Kidney (tissue), 14 donors: Measurements from ENCODE around the gene SPP1. TPM values are rescaled to one million over a fixed set of nuclear protein-coding genes. Genes with fewer than 3 reads are reported as not detected.
"Not testable (repeated sequence)": the region's sequence is repeated elsewhere in the genome, so short reads cannot be mapped to it uniquely, and the experiment has no call there.

ENCODE experiments used
- DNase-seq, 5 donors: peaks; one replicate each; pipeline ENCODE4 v3.0.0-alpha.2; 2013 to 2020
- FAIRE-seq: peaks from 2 replicates; lab custom pipeline; 2012; peaks lifted over from hg19 to GRCh38; lab: Jason Lieb, UNC
- H3K27ac ChIP-seq, 2 donors: one replicate each; pipeline ENCODE4 v1.7.0; 2013; ENCODE audit warnings: low read depth in 2 of 2, low read length in 2 of 2, inconsistent platforms in 1 of 2
- H3K27me3 ChIP-seq: one replicate; pipeline ENCODE4 v1.7.1; 2013; ENCODE audit warnings: low read length, inconsistent platforms; ENCODE audit not compliant: control insufficient read depth, insufficient read depth
- H3K36me3 ChIP-seq, 3 donors: one replicate each; pipeline versions ENCODE4 v1.7.0 to v1.7.1; 2013; ENCODE audit warnings: low read length in 3 of 3, control low read depth in 1 of 3, inconsistent platforms in 1 of 3; ENCODE audit not compliant: insufficient read depth in 3 of 3, control insufficient read depth in 2 of 3
- H3K4me1 ChIP-seq, 3 donors: one replicate each; pipeline versions ENCODE4 v1.7.0 to v1.7.1; 2013; ENCODE audit warnings: low read length in 3 of 3, inconsistent platforms in 1 of 3, low read depth in 1 of 3; ENCODE audit not compliant: control insufficient read depth in 2 of 3, insufficient read depth in 2 of 3
- H3K4me3 ChIP-seq, 3 donors: one replicate each; pipeline versions ENCODE4 v1.7.0 to v1.8.1; 2013; ENCODE audit warnings: low read length in 3 of 3, control low read depth in 1 of 3, inconsistent platforms in 1 of 3
- H3K9ac ChIP-seq, 3 donors: one replicate each; pipeline versions ENCODE4 v1.7.0 to v1.7.1; 2013; ENCODE audit warnings: low read length in 3 of 3, control low read depth in 1 of 3, inconsistent platforms in 1 of 3
- H3K9me3 ChIP-seq, 3 donors: one replicate each; pipeline versions ENCODE4 v1.7.0 to v1.7.1; 2013; ENCODE audit warnings: low read length in 3 of 3, control low read depth in 1 of 3, inconsistent platforms in 1 of 3; ENCODE audit not compliant: control insufficient read depth in 2 of 3, insufficient read depth in 1 of 3
- CTCF ChIP-seq: IDR thresholded peaks from 3 replicates; pipeline ENCODE4 v1.5.1; 2012; ENCODE audit warnings: mild to moderate bottlenecking, moderate library complexity, borderline replicate concordance; ENCODE audit not compliant: insufficient read depth; ENCODE audit errors: extremely low read depth
- intact Hi-C: fragments of 100-400 bp; cut with DNase I; formaldehyde crosslinking; loops from one replicate; pipeline ENCODE4 v1.11.1; 2022
- polyA plus RNA-seq: library from polyadenylated mRNA; stranded (reverse); fragments of 350-450 nt; fragmentation: Illumina TruSeq; extraction: RNeasy Lipid Tissue Mini Kit (QIAGEN cat#74804); gene quantifications from one replicate; pipeline ENCODE4 v1.2.3, GENCODE V29; 2014; ENCODE audit warnings: low read depth, low replicate concordance; ENCODE audit not compliant: insufficient read depth
- total RNA-seq: library from RNA; stranded (reverse); fragmentation: NEBNext Ultra II Directional; extraction: Animal tissue kit (Norgen Biotek cat#: 25700); gene quantifications from one replicate; pipeline ENCODE4 v1.2.1, GENCODE V29; 2021
- donor health status: control.
- donor health status: control.
- donor health status: control.
- donor health status: control.
- donor health status: control.
- donor health status: DM: yes; HTN: yes; CAD: no.
- donor health status: Normal renal cell carcinoma (clear cell type).

Gene SPP1
- total and polyA plus RNA-seq, 2 donors from 2014 or later, result 5,484 to 6,594 TPM

- Histone ChIP-seq H3K4me3 (no peak overlapping the region), H3K36me3 (no peaks in the 10 kb centered on the region), H3K4me1 (no peaks in the 10 kb centered on the region), H3K27ac (no peak overlapping the region), H3K27me3 (no peaks in the 10 kb centered on the region), H3K9me3 (peaks cover 0 to 5% (median 0%) of the 10 kb centered on the region in 3 donors), H3K9ac (no peak overlapping the region)
- no peak for DNase-seq
- peak; percentile 49 for FAIRE-seq
- intact Hi-C loops, result no loop called here
- TF ChIP-seq CTCF, result no peak
Measured at GRCh38 chr4:87934157-87934704, 41.3 kb upstream of the SPP1 start.

GRCh38 chr4:87934973-87935372 is 40.5 kb upstream of the SPP1 start:
- no peak overlapping the region for H3K27ac ChIP-seq
- no peaks in the 10 kb centered on the region for H3K4me1 ChIP-seq
- no peak for DNase-seq
- TF ChIP-seq CTCF, result no peak
- no peaks in the 10 kb centered on the region for H3K36me3 ChIP-seq
- intact Hi-C loops, result no loop called here
- no peaks in the 10 kb centered on the region for H3K27me3 ChIP-seq
- H3K9ac ChIP-seq, result no peak overlapping the region
- H3K4me3 ChIP-seq, result no peak overlapping the region
- H3K9me3 ChIP-seq, result peaks cover 0 to 5% (median 0%) of the 10 kb centered on the region in 3 donors
- FAIRE-seq, result no peak

GRCh38 chr4:87935954-87936353 is 39.6 kb upstream of the SPP1 start:
- H3K27me3 ChIP-seq, DNase-seq, H3K36me3 ChIP-seq, H3K9ac ChIP-seq, intact Hi-C loops, H3K9me3 ChIP-seq, H3K4me3 ChIP-seq, H3K27ac ChIP-seq, FAIRE-seq, H3K4me1 ChIP-seq: not testable (repeated sequence)

- intact Hi-C loops, result no loop called here
- Histone ChIP-seq H3K27ac (no peak overlapping the region), H3K4me3 (no peak overlapping the region), H3K36me3 (no peaks in the 10 kb centered on the region), H3K9ac (no peak overlapping the region), H3K4me1 (no peaks in the 10 kb centered on the region), H3K27me3 (no peaks in the 10 kb centered on the region), H3K9me3 (no peaks in the 10 kb centered on the region)
- no peak for TF ChIP-seq CTCF
- no peak for DNase-seq
- FAIRE-seq, result no peak
Measured at GRCh38 chr4:87937523-87937922, 38.0 kb upstream of the SPP1 start.
